ENCODE data around the gene ABCA13. TPM values are rescaled to one million over a fixed set of nuclear protein-coding genes. Genes with fewer than 3 reads are reported as not detected.

ABCA13 gene
- total and polyA plus RNA-seq, 3 experiments from 2014 or later = not detected

DNA sequence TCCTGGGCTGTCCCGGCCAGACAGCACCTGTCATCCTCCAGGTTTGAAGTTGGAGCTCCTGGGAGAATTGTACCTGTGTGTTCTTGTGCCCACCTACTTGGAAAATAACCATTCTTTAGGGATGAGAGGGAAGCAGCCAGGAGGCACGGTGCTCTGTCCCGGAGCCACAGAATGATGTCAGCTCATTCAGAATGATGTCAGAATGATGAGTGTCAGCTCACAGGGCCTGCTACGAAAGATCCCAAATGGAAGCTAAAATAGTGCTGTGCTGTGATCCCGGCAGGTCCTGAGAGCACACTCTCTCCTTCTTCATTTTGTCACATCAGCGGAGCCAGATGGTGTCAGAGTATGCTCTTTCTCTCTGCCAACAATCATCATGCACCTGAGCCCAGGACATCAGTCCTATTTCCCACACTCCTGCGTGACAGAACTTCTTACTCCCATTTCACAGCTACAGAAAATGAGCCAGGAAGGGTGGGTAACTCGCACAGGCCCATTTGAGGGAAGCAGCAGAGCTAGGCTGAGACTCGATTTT, 8.3 kb downstream of the ABCA13 start:
- no peak for DNase-seq
- CTCF ChIA-PET = interaction anchor here (0.6 kb wide), 1 partner anchor 57 kb away, joined by 3 read pairs; no protein-coding TSS in a partner anchor

DNA sequence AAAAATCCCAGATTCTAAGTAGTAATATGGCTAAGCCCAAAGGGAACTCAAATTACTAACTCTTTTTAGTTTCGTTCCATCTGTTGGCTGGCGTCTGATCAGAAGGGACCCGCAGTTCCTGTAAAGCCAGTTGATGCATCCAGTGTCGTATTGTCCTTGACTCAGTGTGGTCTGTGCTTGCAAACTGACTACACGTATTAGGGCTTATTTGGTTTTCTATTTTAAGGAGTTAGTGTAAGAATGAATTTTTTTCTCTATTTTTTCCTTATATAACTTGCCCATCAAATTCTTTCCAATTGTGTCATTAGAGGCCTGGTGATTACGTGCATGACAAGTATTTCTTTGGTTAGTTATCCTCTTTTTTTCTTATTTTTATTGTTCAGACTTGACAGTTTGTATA, 9.7 kb downstream of the ABCA13 start:
- Mint-ChIP-seq H3K4me3 (no peak overlapping the region), H3K27me3 (peaks cover 5 to 6% of the 10 kb centered on the region in 2 donors), H3K36me3 (no peaks in the 10 kb centered on the region), H3K9me3 (no peaks in the 10 kb centered on the region), H3K4me1 (no peaks in the 10 kb centered on the region), H3K27ac (no peak overlapping the region)
- DNase-seq = no peak
- POLR2A ChIA-PET = no interaction called here
- H3K9me3 ChIP-seq (ENCODE audit: low read length) = no peaks in the 10 kb centered on the region
- no peaks in the 10 kb centered on the region for H3K4me1 ChIP-seq (ENCODE audit: insufficient read depth, low read length)
- no peak overlapping the region for H3K27ac ChIP-seq (ENCODE audit: low read depth, low read length)
- CTCF ChIA-PET = no interaction called here
- H3K27me3 ChIP-seq (ENCODE audit: insufficient read depth, low read length, poor library complexity, severe bottlenecking) = no peaks in the 10 kb centered on the region
- no peaks in the 10 kb centered on the region for H3K36me3 ChIP-seq (ENCODE audit: insufficient read depth, low read length)
- H3K4me3 ChIP-seq (ENCODE audit: low read length) = no peak overlapping the region

More for the DNA sequence above, 8.3 kb downstream of the ABCA13 start:
- Mint-ChIP-seq H3K27ac (no peak overlapping the region), H3K9me3 (no peaks in the 10 kb centered on the region), H3K4me3 (no peak overlapping the region), H3K36me3 (no peaks in the 10 kb centered on the region), H3K27me3 (peaks cover 5 to 6% of the 10 kb centered on the region in 2 donors), H3K4me1 (no peaks in the 10 kb centered on the region)
- POLR2A ChIA-PET = no interaction called here
- no peak overlapping the region for H3K27ac ChIP-seq (ENCODE audit: low read depth, low read length)
- H3K9me3 ChIP-seq (ENCODE audit: low read length) = no peaks in the 10 kb centered on the region
- no peak overlapping the region for H3K4me3 ChIP-seq (ENCODE audit: low read length)
- H3K36me3 ChIP-seq (ENCODE audit: insufficient read depth, low read length) = no peaks in the 10 kb centered on the region
- no peaks in the 10 kb centered on the region for H3K27me3 ChIP-seq (ENCODE audit: insufficient read depth, low read length, poor library complexity, severe bottlenecking)
- no peaks in the 10 kb centered on the region for H3K4me1 ChIP-seq (ENCODE audit: insufficient read depth, low read length)

DNA sequence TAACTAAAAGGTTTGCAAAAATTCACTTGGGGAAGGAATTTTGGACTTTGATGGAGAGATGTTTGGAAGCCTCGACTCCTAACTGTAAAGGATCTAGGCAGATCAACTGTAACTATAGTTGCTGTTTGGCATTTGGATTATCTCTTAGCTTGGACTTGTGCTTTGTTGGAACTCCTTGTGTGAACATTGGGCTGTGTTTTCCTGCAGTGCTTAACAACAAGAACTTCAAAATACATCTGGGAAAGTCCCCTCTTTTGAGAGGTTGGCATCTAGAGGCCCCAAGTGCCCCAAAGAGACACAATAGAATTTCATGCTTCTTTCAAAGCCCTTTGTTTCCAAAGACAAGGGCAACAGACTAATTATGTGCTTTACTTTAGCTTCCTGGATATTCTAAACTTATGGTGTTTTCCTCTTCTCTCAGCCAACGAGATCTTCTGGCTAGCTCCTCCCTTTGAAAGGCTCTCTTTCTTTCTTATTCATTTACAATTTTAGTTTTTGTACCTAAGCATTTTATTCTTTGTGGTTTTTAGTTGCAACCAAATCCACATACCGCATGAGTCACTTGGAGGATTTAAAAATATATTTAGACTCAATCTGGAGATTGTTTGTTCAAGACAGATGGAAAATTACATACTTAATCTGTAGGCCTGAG, 11.6 kb downstream of the ABCA13 start:
- no peaks in the 10 kb centered on the region for H3K4me1 Mint-ChIP-seq
- H3K27ac Mint-ChIP-seq = no peak overlapping the region
- CTCF ChIA-PET = no interaction called here
- no peaks in the 10 kb centered on the region for H3K4me1 ChIP-seq (ENCODE audit: insufficient read depth, low read length)
- no peak overlapping the region for H3K27ac ChIP-seq (ENCODE audit: low read depth, low read length)
- peaks cover 0 to 9% (median 3%) of the 10 kb centered on the region in 5 donors for H3K9me3 Mint-ChIP-seq
- no peaks in the 10 kb centered on the region for H3K9me3 ChIP-seq (ENCODE audit: low read length)
- DNase-seq = no peak
- H3K36me3 Mint-ChIP-seq = no peaks in the 10 kb centered on the region
- H3K4me3 ChIP-seq (ENCODE audit: low read length) = no peak overlapping the region
- no peaks in the 10 kb centered on the region for H3K27me3 ChIP-seq (ENCODE audit: insufficient read depth, low read length, poor library complexity, severe bottlenecking)
- no peaks in the 10 kb centered on the region for H3K36me3 ChIP-seq (ENCODE audit: insufficient read depth, low read length)
- peaks cover 3 to 7% of the 10 kb centered on the region in 2 donors for H3K27me3 Mint-ChIP-seq
- POLR2A ChIA-PET = no interaction called here
- no peak overlapping the region for H3K4me3 Mint-ChIP-seq

DNA sequence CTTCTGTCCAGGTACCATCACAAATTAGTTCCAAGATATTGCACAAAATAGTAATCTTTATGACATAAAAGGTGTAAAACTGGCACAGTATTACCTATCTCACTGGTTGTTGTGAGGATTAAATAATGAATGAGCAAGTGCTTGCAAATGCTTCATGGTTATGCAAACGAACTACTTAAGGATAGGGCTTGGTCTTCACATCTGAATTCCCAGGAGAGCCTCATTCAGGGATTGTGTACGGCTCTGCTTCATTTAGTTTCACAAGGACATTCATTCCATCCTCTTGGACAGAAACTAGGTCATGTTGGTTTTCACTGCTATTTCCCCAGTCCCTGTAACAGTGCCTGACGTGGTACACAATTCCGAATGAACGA, 12.1 kb downstream of the ABCA13 start:
- no peaks in the 10 kb centered on the region for H3K36me3 Mint-ChIP-seq
- Histone ChIP-seq H3K27ac (ENCODE audit: low read depth, low read length) (no peak overlapping the region), H3K4me1 (ENCODE audit: insufficient read depth, low read length) (no peaks in the 10 kb centered on the region), H3K27me3 (ENCODE audit: insufficient read depth, low read length, poor library complexity, severe bottlenecking) (no peaks in the 10 kb centered on the region), H3K36me3 (ENCODE audit: insufficient read depth, low read length) (no peaks in the 10 kb centered on the region), H3K4me3 (ENCODE audit: low read length) (no peak overlapping the region), H3K9me3 (ENCODE audit: low read length) (no peaks in the 10 kb centered on the region)
- ChIA-PET CTCF (no interaction called here), POLR2A (no interaction called here)
- H3K27me3 Mint-ChIP-seq = peaks cover 5 to 12% of the 10 kb centered on the region in 2 donors
- DNase-seq = no peak
- H3K9me3 Mint-ChIP-seq = peaks cover 0 to 13% (median 3%) of the 10 kb centered on the region in 5 donors
- H3K4me3 Mint-ChIP-seq = no peak overlapping the region
- no peaks in the 10 kb centered on the region for H3K4me1 Mint-ChIP-seq
- no peak overlapping the region for H3K27ac Mint-ChIP-seq

- CTCF ChIA-PET = no interaction called here
- Histone ChIP-seq H3K4me1 (ENCODE audit: insufficient read depth, low read length) (no peaks in the 10 kb centered on the region), H3K27ac (ENCODE audit: low read depth, low read length) (no peak overlapping the region), H3K27me3 (ENCODE audit: insufficient read depth, low read length, poor library complexity, severe bottlenecking) (no peaks in the 10 kb centered on the region), H3K9me3 (ENCODE audit: low read length) (no peaks in the 10 kb centered on the region), H3K4me3 (ENCODE audit: low read length) (no peak overlapping the region), H3K36me3 (ENCODE audit: insufficient read depth, low read length) (no peaks in the 10 kb centered on the region)
- peaks cover 6 to 18% of the 10 kb centered on the region in 2 donors for H3K27me3 Mint-ChIP-seq
- no peaks in the 10 kb centered on the region for H3K4me1 Mint-ChIP-seq
- H3K4me3 Mint-ChIP-seq = no peak overlapping the region
- H3K9me3 Mint-ChIP-seq = peaks cover 0 to 13% (median 3%) of the 10 kb centered on the region in 5 donors
- H3K27ac Mint-ChIP-seq = no peak overlapping the region
- no peaks in the 10 kb centered on the region for H3K36me3 Mint-ChIP-seq
- no peak for DNase-seq
- POLR2A ChIA-PET = no interaction called here
Observed at GRCh38 chr7:48183965-48184364, 12.7 kb downstream of the ABCA13 start.

DNA sequence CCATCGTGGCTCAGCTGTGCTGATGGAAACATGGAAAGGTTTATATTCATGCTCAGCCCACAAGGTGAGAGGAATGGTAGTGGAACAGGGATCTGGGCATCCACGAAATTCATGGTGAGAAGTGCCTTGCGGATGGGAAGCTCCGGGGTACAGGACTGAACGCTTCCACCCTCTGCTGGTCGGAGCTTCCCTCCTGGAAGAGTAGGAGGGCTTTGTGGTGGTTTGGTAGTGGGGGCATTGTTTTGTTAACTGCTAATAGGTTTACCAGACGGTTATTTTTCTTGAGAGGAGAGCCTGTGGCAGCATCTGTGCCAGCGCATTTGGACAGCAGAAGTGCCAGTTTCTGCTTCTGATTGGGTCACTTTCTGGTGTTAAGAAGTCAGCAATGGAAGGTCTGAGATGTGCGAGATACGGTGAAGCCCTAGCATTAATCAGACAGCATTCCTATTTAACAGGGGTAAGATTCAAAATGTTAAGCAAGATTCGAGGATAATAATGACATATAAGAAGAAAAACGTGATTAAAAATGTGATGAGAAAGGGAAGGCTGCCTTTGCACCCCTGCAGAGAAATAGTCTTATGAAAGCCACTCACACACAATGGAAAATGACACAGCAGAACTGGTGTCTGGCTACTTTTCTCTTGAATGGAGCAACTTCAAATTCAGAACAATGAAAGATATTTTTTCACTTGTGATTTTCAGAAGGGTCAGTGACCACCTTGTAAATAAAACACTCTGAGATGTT, 17.7 kb downstream of the ABCA13 start:
- Mint-ChIP-seq H3K27ac (no peak overlapping the region), H3K4me1 (no peaks in the 10 kb centered on the region), H3K9me3 (peaks cover 0 to 13% (median 3%) of the 10 kb centered on the region in 5 donors), H3K4me3 (no peak overlapping the region), H3K27me3 (peaks cover 7 to 20% of the 10 kb centered on the region in 2 donors), H3K36me3 (no peaks in the 10 kb centered on the region)
- CTCF ChIA-PET = no interaction called here
- POLR2A ChIA-PET = no interaction called here
- H3K27me3 ChIP-seq (ENCODE audit: insufficient read depth, low read length, poor library complexity, severe bottlenecking) = no peaks in the 10 kb centered on the region
- DNase-seq = no peak
- H3K4me3 ChIP-seq (ENCODE audit: low read length) = no peak overlapping the region
- no peak overlapping the region for H3K27ac ChIP-seq (ENCODE audit: low read depth, low read length)
- H3K4me1 ChIP-seq (ENCODE audit: insufficient read depth, low read length) = no peaks in the 10 kb centered on the region
- no peaks in the 10 kb centered on the region for H3K9me3 ChIP-seq (ENCODE audit: low read length)
- H3K36me3 ChIP-seq (ENCODE audit: insufficient read depth, low read length) = no peaks in the 10 kb centered on the region

DNA sequence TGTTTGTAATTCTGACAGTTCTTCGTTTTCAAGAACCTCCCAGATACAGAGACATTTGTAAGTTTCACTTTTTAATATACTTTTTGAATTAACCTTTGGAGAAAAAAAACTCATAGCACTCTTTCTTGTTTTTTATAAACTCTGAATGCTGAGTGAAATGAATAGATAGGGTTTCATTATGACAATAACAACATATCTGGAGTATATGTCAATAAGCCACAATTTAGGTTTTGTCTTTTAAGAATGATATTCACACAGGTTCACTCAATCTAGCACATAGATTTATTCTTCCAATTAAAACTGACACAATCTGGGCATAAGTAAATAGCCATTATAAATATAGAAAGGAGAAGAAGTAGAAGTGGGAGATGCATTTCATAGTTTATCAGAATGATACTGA, 21.7 kb downstream of the ABCA13 start:
- H3K9me3 Mint-ChIP-seq = peaks cover 0 to 2% (median 0%) of the 10 kb centered on the region in 5 donors
- Histone ChIP-seq H3K9me3 (ENCODE audit: low read length) (no peaks in the 10 kb centered on the region), H3K27ac (ENCODE audit: low read depth, low read length) (no peak overlapping the region), H3K4me3 (ENCODE audit: low read length) (no peak overlapping the region), H3K27me3 (ENCODE audit: insufficient read depth, low read length, poor library complexity, severe bottlenecking) (no peaks in the 10 kb centered on the region), H3K36me3 (ENCODE audit: insufficient read depth, low read length) (no peaks in the 10 kb centered on the region), H3K4me1 (ENCODE audit: insufficient read depth, low read length) (no peaks in the 10 kb centered on the region)
- no peak overlapping the region for H3K4me3 Mint-ChIP-seq
- ChIA-PET CTCF (no interaction called here), POLR2A (no interaction called here)
- H3K4me1 Mint-ChIP-seq = no peaks in the 10 kb centered on the region
- no peak for DNase-seq
- H3K36me3 Mint-ChIP-seq = no peaks in the 10 kb centered on the region
- H3K27ac Mint-ChIP-seq = no peak overlapping the region
- peaks cover 6 to 12% of the 10 kb centered on the region in 2 donors for H3K27me3 Mint-ChIP-seq

- ChIA-PET CTCF (no interaction called here), POLR2A (no interaction called here)
- H3K4me3 ChIP-seq (ENCODE audit: low read length) = no peak overlapping the region
- no peaks in the 10 kb centered on the region for H3K27me3 ChIP-seq (ENCODE audit: insufficient read depth, low read length, poor library complexity, severe bottlenecking)
- Mint-ChIP-seq H3K36me3 (no peaks in the 10 kb centered on the region), H3K9me3 (no peaks in the 10 kb centered on the region), H3K27me3 (peaks cover 2 to 7% of the 10 kb centered on the region in 2 donors), H3K4me1 (no peaks in the 10 kb centered on the region), H3K27ac (no peak overlapping the region), H3K4me3 (no peak overlapping the region)
- H3K4me1 ChIP-seq (ENCODE audit: insufficient read depth, low read length) = no peaks in the 10 kb centered on the region
- no peak for DNase-seq
- no peaks in the 10 kb centered on the region for H3K9me3 ChIP-seq (ENCODE audit: low read length)
- H3K27ac ChIP-seq (ENCODE audit: low read depth, low read length) = no peak overlapping the region
- H3K36me3 ChIP-seq (ENCODE audit: insufficient read depth, low read length) = no peaks in the 10 kb centered on the region
Observed at GRCh38 chr7:48193421-48193820, 22.2 kb downstream of the ABCA13 start.

Data from CD8-positive, alpha-beta memory T cell (primary cell).